Panc1 (cell line): Measurements from ENCODE around the gene BFSP1. TPM values are rescaled to one million over a fixed set of nuclear protein-coding genes. Genes with fewer than 3 reads are reported as not detected.

ENCODE experiments used
- ATAC-seq: fragments of 200-7000 bp; cut with Tn5 transposase; 2 replicates; pipeline ENCODE4 v1.9.1; 2020; ENCODE audit warnings: mild to moderate bottlenecking, moderate library complexity
- BruUV-seq: library from RNA; stranded (reverse); fragments of 400-500 nt; replicated peaks from 2 replicates; lab custom pipeline; 2021; lab: Mats Ljungman, UMichigan
- CTCF ChIA-PET: fragments of 300-600 bp; sonication (Branson Sonifier 250); formaldehyde crosslinking; loops from one replicate; lab custom pipeline; 2022; ENCODE audit warnings: antibody characterized with exemption; lab: Charles Lee
- POLR2A ChIA-PET: fragments of 300-600 bp; sonication (Branson Sonifier 250); formaldehyde crosslinking; loops from one replicate; lab custom pipeline; 2022; ENCODE audit warnings: antibody characterized with exemption; lab: Charles Lee
- DNase-seq: peaks from one replicate; pipeline ENCODE4 v3.0.0-alpha.2; 2010; ENCODE audit warnings: low read depth, low spot score
- H3K27ac ChIP-seq: 2 replicates; pipeline ENCODE4 v1.5.1; 2011; ENCODE audit warnings: mild to moderate bottlenecking, low read length, inconsistent platforms
- H3K27me3 ChIP-seq: fragments of 200-500 bp; sonication (Bioruptor generic); 2 replicates; pipeline ENCODE4 v1.6.0; 2014; ENCODE audit warnings: low read length, inconsistent platforms; ENCODE audit not compliant: control insufficient read depth, insufficient read depth
- H3K36me3 ChIP-seq: fragments of 200-500 bp; sonication (Bioruptor generic); 2 replicates; pipeline ENCODE4 v1.5.1; 2014; ENCODE audit warnings: inconsistent platforms, mild to moderate bottlenecking, low read length, moderate library complexity; ENCODE audit not compliant: control insufficient read depth, insufficient read depth
- H3K4me1 ChIP-seq: 2 replicates; pipeline ENCODE4 v1.5.1; 2011; ENCODE audit warnings: inconsistent platforms, mild to moderate bottlenecking, low read length, moderate library complexity; ENCODE audit not compliant: control insufficient read depth, insufficient read depth
- H3K4me3 ChIP-seq, 2 experiments: 2 replicates each; pipeline ENCODE4 v1.5.1; 2011 to 2012; ENCODE audit warnings: low read depth in 2 of 2, low read length in 2 of 2, mild to moderate bottlenecking in 2 of 2, inconsistent platforms in 1 of 2, moderate library complexity in 1 of 2
- H3K9me3 ChIP-seq: fragments of 200-500 bp; sonication (Bioruptor generic); 2 replicates; pipeline ENCODE4 v1.5.1; 2014; ENCODE audit warnings: low read depth, mild to moderate bottlenecking, inconsistent platforms, low read length, moderate library complexity; ENCODE audit not compliant: control insufficient read depth, insufficient read depth
- CTCF ChIP-seq: fragments of 450-650 bp; IDR thresholded peaks from 2 replicates; pipeline ENCODE4 v1.5.1; 2017; ENCODE audit warnings: mild to moderate bottlenecking
- POLR2AphosphoS5 ChIP-seq: IDR thresholded peaks from 2 replicates; pipeline ENCODE4 v1.6.1; 2012; ENCODE audit warnings: mild to moderate bottlenecking, low read depth, low read length, moderate library complexity
- REST ChIP-seq, 2 experiments: IDR thresholded peaks; 2 replicates each; pipeline ENCODE4 v1.6.1; 2011 to 2012; ENCODE audit warnings: low read depth in 2 of 2, control low read depth in 1 of 2, low read length in 1 of 2, mild to moderate bottlenecking in 1 of 2, moderate library complexity in 1 of 2; ENCODE audit not compliant: insufficient read depth in 1 of 2
- SIN3A ChIP-seq: IDR thresholded peaks from 2 replicates; pipeline ENCODE4 v1.6.1; 2012; ENCODE audit warnings: low read depth, mild to moderate bottlenecking, low read length, moderate library complexity, borderline replicate concordance; ENCODE audit not compliant: insufficient read depth
- TCF7L2 ChIP-seq: IDR thresholded peaks from 2 replicates; pipeline ENCODE4 v1.6.1; 2011; ENCODE audit warnings: mild to moderate bottlenecking, low read depth, low read length, inconsistent platforms
- in situ Hi-C: cut with HindIII; loops from 2 replicates; pipeline ENCODE4 v1.10.0; 2016; ENCODE audit warnings: low sequenced_read_pairs, low pct_unique_long_range_greater_than_20kb
- intact Hi-C: fragments of 100-400 bp; cut with micrococcal nuclease; formaldehyde crosslinking; loops from one replicate; pipeline ENCODE4 v1.10.0; 2022; ENCODE audit not compliant: unreplicated experiment
- total RNA-seq: library from RNA; stranded (reverse); gene quantifications from one replicate; pipeline ENCODE4 v1.2.1, GENCODE V29; 2021; ENCODE audit not compliant: unreplicated experiment

BFSP1 gene
- total RNA-seq, 1 experiment from 2014 or later = 6.9 TPM

GRCh38 chr20:17579369-17580039 lies 48.3 kb upstream of the BFSP1 start:
- H3K4me3 ChIP-seq = no peak overlapping the region
- ChIA-PET POLR2A (interaction anchor here (0.5 to 1.3 kb wide), 2 partner anchors 10 to 12 kb away, joined by 3 to 5 read pairs; partner anchors contain the start of gene DSTN), CTCF (interaction anchor here (0.6 kb wide), 1 partner anchor 16 kb away, joined by 3 read pairs; no protein-coding TSS in a partner anchor)
- H3K9me3 ChIP-seq = no peaks in the 10 kb centered on the region
- ATAC-seq = no peak
- H3K36me3 ChIP-seq = no peaks in the 10 kb centered on the region
- peaks cover 23% of the 10 kb centered on the region for H3K4me1 ChIP-seq
- H3K27ac ChIP-seq = no peak overlapping the region
- DNase-seq = no peak
- in situ Hi-C loops = no loop called here
- TF ChIP-seq CTCF (no peak), POLR2AphosphoS5 (no peak), SIN3A (no peak), TCF7L2 (no peak), REST (IDR thresholded peaks at IDR 0.05; ENCODE audit: insufficient read depth in 1 of 2, low read depth in 2 of 2, low read length in 1 of 2) (no peak)
- H3K27me3 ChIP-seq = no peaks in the 10 kb centered on the region
- intact Hi-C loops = no loop called here
- BruUV-seq = no TSS peak

GRCh38 chr20:17576215-17576614 lies 45.0 kb upstream of the BFSP1 start:
- intact Hi-C loops = no loop called here
- ChIA-PET CTCF (no interaction called here), POLR2A (no interaction called here)
- TF ChIP-seq REST (IDR thresholded peaks at IDR 0.05; ENCODE audit: insufficient read depth in 1 of 2, low read depth in 2 of 2, low read length in 1 of 2) = no peak
- Histone ChIP-seq H3K36me3 (no peaks in the 10 kb centered on the region; the same call in 1 of the 2 replicates), H3K4me3 (no peak overlapping the region), H3K27ac (0 out of 2 replicates have a peak overlapping the region, but pooled peaks have one; percentile 30), H3K4me1 (peaks cover 49% of the 10 kb centered on the region), H3K27me3 (no peaks in the 10 kb centered on the region), H3K9me3 (no peaks in the 10 kb centered on the region)
- ATAC-seq (no peak), DNase-seq (no peak)
- BruUV-seq = no TSS peak
- in situ Hi-C loops = no loop called here
